ENCODE measurements around the gene SPINK1. TPM values are rescaled to one million over a fixed set of nuclear protein-coding genes. Genes with fewer than 3 reads are reported as not detected.
"Not testable (repeated sequence)": the region's sequence is repeated elsewhere in the genome, so short reads cannot be mapped to it uniquely, and the experiment has no call there.

SPINK1 gene
- total and polyA plus RNA-seq, 2 experiments from 2014 or later: 0.82 TPM; not detected in 1

- H3K4me1 Mint-ChIP-seq: peaks cover 77% of the 10 kb centered on the region
- H3K4me3 ChIP-seq: peak overlapping the region; percentile 91
- no peaks in the 10 kb centered on the region for H3K27me3 ChIP-seq (ENCODE audit: insufficient read depth)
- H4K20me1 ChIP-seq (replicated peaks; ENCODE audit: insufficient read depth): no peaks in the 10 kb centered on the region
- peaks cover 33% of the 10 kb centered on the region for H3K27me3 Mint-ChIP-seq (ENCODE audit: insufficient read depth, low read depth, poor library complexity)
- peak overlapping the region; percentile 73 for H3K4me2 ChIP-seq
- peaks cover 6% of the 10 kb centered on the region; the same call in 1 of the 2 replicates for H3K36me3 ChIP-seq (ENCODE audit: insufficient read depth)
- H3K4me3 Mint-ChIP-seq: peak overlapping the region; percentile 86
- ATAC-seq (peak; percentile 86), DNase-seq (ENCODE audit: low spot score) (peak; percentile 90)
- H3K27ac ChIP-seq (ENCODE audit: low read depth): peak overlapping the region; percentile 100
- TF ChIP-seq JUNB (IDR thresholded peaks at IDR 0.05; ENCODE audit: unreplicated experiment) (no peak), ZNF114 (CRISPR knock-in tag; IDR thresholded peaks at IDR 0.05) (0 out of 2 replicates have a peak, but pooled peaks have one; percentile 59), EZH2phosphoT487 (IDR thresholded peaks at IDR 0.05; ENCODE audit: unreplicated experiment) (no peak), STAT1 (IDR thresholded peaks at IDR 0.05; ENCODE audit: unreplicated experiment) (no peak), CREB1 (CRISPR knock-in tag; IDR thresholded peaks at IDR 0.05; ENCODE audit: low read depth) (0 out of 2 replicates have a peak, but pooled peaks have one; percentile 3), NANOG (IDR thresholded peaks at IDR 0.05; ENCODE audit: borderline replicate concordance) (peak; percentile 71; the same call in 1 of the 2 replicates), POLR2AphosphoS5 (IDR thresholded peaks at IDR 0.05; ENCODE audit: low read depth) (peak; percentile 29; the same call in 1 of the 2 replicates), EZH2 (IDR thresholded peaks at IDR 0.05; ENCODE audit: low read depth, unreplicated experiment) (no peak), REST (IDR thresholded peaks at IDR 0.05; ENCODE audit: unreplicated experiment) (no peak), ZNF331 (CRISPR knock-in tag; IDR thresholded peaks at IDR 0.05; ENCODE audit: low read depth) (no peak)
- H3K27ac Mint-ChIP-seq: peak overlapping the region; percentile 98
- H3K9me2 ChIP-seq (ENCODE audit: insufficient read depth): no peaks in the 10 kb centered on the region
- peaks cover 3% of the 10 kb centered on the region; the same call in 1 of the 2 replicates for H3F3A ChIP-seq (replicated peaks; ENCODE audit: low read depth)
- H3K79me2 ChIP-seq (replicated peaks; ENCODE audit: insufficient read depth): peaks cover 72% of the 10 kb centered on the region
- H3K9me3 Mint-ChIP-seq: no peaks in the 10 kb centered on the region; the same call in 2 of the 3 replicates
- H3K36me3 Mint-ChIP-seq (ENCODE audit: low read depth): peaks cover 47% of the 10 kb centered on the region
- no peak overlapping the region for H2AFZ ChIP-seq
- peaks cover 47% of the 10 kb centered on the region for H3K4me1 ChIP-seq (ENCODE audit: insufficient read depth)
Measured at GRCh38 chr5:147874910-147875367, 43.5 kb upstream of the SPINK1 start.

- ATAC-seq: peak; percentile 89
- Mint-ChIP-seq H3K36me3 (ENCODE audit: low read depth) (peaks cover 54% of the 10 kb centered on the region), H3K4me1 (peaks cover 81% of the 10 kb centered on the region), H3K4me3 (peak overlapping the region; percentile 86), H3K27ac (peak overlapping the region; percentile 98), H3K27me3 (ENCODE audit: insufficient read depth, low read depth, poor library complexity) (peaks cover 35% of the 10 kb centered on the region)
- Histone ChIP-seq H3K4me2 (peak overlapping the region; percentile 85), H3K79me2 (replicated peaks; ENCODE audit: insufficient read depth) (peaks cover 70% of the 10 kb centered on the region), H3K4me1 (ENCODE audit: insufficient read depth) (peaks cover 45% of the 10 kb centered on the region), H3K27ac (ENCODE audit: low read depth) (peak overlapping the region; percentile 100), H3K4me3 (peak overlapping the region; percentile 91)
- peak; percentile 88 for DNase-seq (ENCODE audit: low spot score)
- H3F3A ChIP-seq (replicated peaks; ENCODE audit: low read depth); H3K9me3 Mint-ChIP-seq; H3K36me3 ChIP-seq (ENCODE audit: insufficient read depth); H3K9me2 ChIP-seq (ENCODE audit: insufficient read depth); H2AFZ ChIP-seq; H4K20me1 ChIP-seq (replicated peaks; ENCODE audit: insufficient read depth); H3K27me3 ChIP-seq (ENCODE audit: insufficient read depth): not testable (repeated sequence)
- TF ChIP-seq CREB1 (CRISPR knock-in tag; IDR thresholded peaks at IDR 0.05; ENCODE audit: low read depth): peak; percentile 21; the same call in 1 of the 2 replicates
- TF ChIP-seq POLR2AphosphoS5 (IDR thresholded peaks at IDR 0.05; ENCODE audit: low read depth): peak; percentile 64
- peak; percentile 81 for TF ChIP-seq NANOG (IDR thresholded peaks at IDR 0.05; ENCODE audit: borderline replicate concordance)
Measured at GRCh38 chr5:147874118-147874875, 42.8 kb upstream of the SPINK1 start.

Measured in GM23338 (cell line).